Activated B cell treated with CpG ODN at 0.5 μM for 24 hours (primary cell): Measurements from ENCODE around the gene FUT1. TPM values are rescaled to one million over a fixed set of nuclear protein-coding genes. Genes with fewer than 3 reads are reported as not detected.

Experiments used
- ATAC-seq: fragments of 200-7000 bp; cut with Tn5 transposase; one replicate; pipeline ENCODE4 v1.10.0; 2021; ENCODE audit warnings: low read depth, mild to moderate bottlenecking, moderate library complexity
- CTCF ChIA-PET: fragments of 350-600 bp; sonication (Branson Sonifier 250); formaldehyde crosslinking; loops from one replicate; lab custom pipeline; 2021; ENCODE audit warnings: antibody characterized with exemption; lab: Charles Lee
- POLR2A ChIA-PET: fragments of 350-600 bp; sonication (Branson Sonifier 250); formaldehyde crosslinking; loops from one replicate; lab custom pipeline; 2021; ENCODE audit warnings: antibody characterized with exemption; lab: Charles Lee
- DNase-seq: peaks from one replicate; pipeline ENCODE4 v3.0.0; 2022
- H3K27ac Mint-ChIP-seq: one replicate; pipeline ENCODE4 v1.8.0; 2020; ENCODE audit warnings: mixed read lengths
- H3K27me3 Mint-ChIP-seq: one replicate; pipeline ENCODE4 v1.8.0; 2021; ENCODE audit warnings: mixed read lengths
- H3K36me3 Mint-ChIP-seq: one replicate; pipeline ENCODE4 v1.8.0; 2021; ENCODE audit warnings: low read depth, mixed read lengths
- H3K4me1 Mint-ChIP-seq: one replicate; pipeline ENCODE4 v1.8.0; 2021; ENCODE audit warnings: mixed read lengths
- H3K4me3 Mint-ChIP-seq: one replicate; pipeline ENCODE4 v1.8.0; 2020; ENCODE audit warnings: mild to moderate bottlenecking, mixed read lengths
- H3K9me3 Mint-ChIP-seq: one replicate; pipeline ENCODE4 v1.8.0; 2020; ENCODE audit warnings: mixed read lengths
- CTCF ChIP-seq: fragments of 200-600 bp; IDR thresholded peaks from one replicate; pipeline ENCODE4 v1.8.0; 2022; ENCODE audit warnings: antibody characterized with exemption, mild to moderate bottlenecking
- intact Hi-C: fragments of 100-400 bp; cut with micrococcal nuclease; formaldehyde crosslinking; loops from one replicate; pipeline ENCODE4 v1.15.1; 2024
- total RNA-seq: library from RNA; stranded (reverse); gene quantifications from 2 replicates; pipeline ENCODE4 v1.2.3, GENCODE V29; 2022

Gene FUT1
- total RNA-seq, 1 donor from 2014 or later, result not detected

GRCh38 chr19:48757089-48757675 is 4.7 kb upstream of the FUT1 start:
- intact Hi-C loops, result no loop called here
- POLR2A ChIA-PET, result no interaction called here
- Mint-ChIP-seq H3K27ac (no peak overlapping the region), H3K4me1 (peaks cover 10% of the 10 kb centered on the region), H3K4me3 (no peak overlapping the region), H3K27me3 (peaks cover 34% of the 10 kb centered on the region), H3K9me3 (no peaks in the 10 kb centered on the region), H3K36me3 (no peaks in the 10 kb centered on the region)
- TF ChIP-seq CTCF, result no peak
- no peak for ATAC-seq
- no peak for DNase-seq
- CTCF ChIA-PET, result no interaction called here

GRCh38 chr19:48756686-48757085 is 4.2 kb upstream of the FUT1 start:
- Mint-ChIP-seq H3K9me3 (no peaks in the 10 kb centered on the region), H3K27ac (no peak overlapping the region)
- intact Hi-C loops, result no loop called here

GRCh38 chr19:48756212-48756611 is 3.8 kb upstream of the FUT1 start:
- no peak for TF ChIP-seq CTCF
- intact Hi-C loops, result no loop called here
- Mint-ChIP-seq H3K27me3 (peaks cover 38% of the 10 kb centered on the region), H3K4me3 (no peak overlapping the region), H3K27ac (no peak overlapping the region), H3K4me1 (peaks cover 13% of the 10 kb centered on the region), H3K9me3 (no peaks in the 10 kb centered on the region), H3K36me3 (no peaks in the 10 kb centered on the region)
- ChIA-PET CTCF (no interaction called here), POLR2A (no interaction called here)
- DNase-seq (no peak), ATAC-seq (no peak)

More at GRCh38 chr19:48756686-48757085, 4.2 kb upstream of the FUT1 start:
- TF ChIP-seq CTCF, result no peak
- no peak for DNase-seq
- ATAC-seq, result no peak
- POLR2A ChIA-PET, result no interaction called here
- CTCF ChIA-PET, result no interaction called here
- no peak overlapping the region for H3K4me3 Mint-ChIP-seq
- H3K4me1 Mint-ChIP-seq, result peaks cover 13% of the 10 kb centered on the region
- H3K36me3 Mint-ChIP-seq, result no peaks in the 10 kb centered on the region
- peaks cover 36% of the 10 kb centered on the region for H3K27me3 Mint-ChIP-seq

- Mint-ChIP-seq H3K27ac (no peak overlapping the region), H3K27me3 (peaks cover 39% of the 10 kb centered on the region), H3K4me3 (no peak overlapping the region), H3K36me3 (no peaks in the 10 kb centered on the region), H3K4me1 (peaks cover 13% of the 10 kb centered on the region), H3K9me3 (no peaks in the 10 kb centered on the region)
- intact Hi-C loops, result no loop called here
- TF ChIP-seq CTCF, result no peak
- DNase-seq (no peak), ATAC-seq (no peak)
- POLR2A ChIA-PET, result no interaction called here
- CTCF ChIA-PET, result no interaction called here
Observed at GRCh38 chr19:48755787-48756186, 3.3 kb upstream of the FUT1 start.

GRCh38 chr19:48755084-48755641 is 2.7 kb upstream of the FUT1 start, which contains the start of gene FGF21:
TSS of gene FGF21 (plus strand) at chr19:48755524. CDS start at chr19:48756237, 713 bp downstream.
- Mint-ChIP-seq H3K27me3 (peaks cover 37% of the 10 kb centered on the region), H3K4me1 (peaks cover 9% of the 10 kb centered on the region), H3K4me3 (no peak within 1 kb of the TSS), H3K36me3 (no peaks in the 10 kb centered on the region), H3K9me3 (no peaks in the 10 kb centered on the region), H3K27ac (no peak within 1 kb of the TSS)
- ChIA-PET POLR2A (interaction anchor here (0.7 kb wide), 1 partner anchor 72 kb away, joined by 4 read pairs; no protein-coding TSS in a partner anchor), CTCF (no interaction called here)
- DNase-seq (no peak), ATAC-seq (no peak)
- intact Hi-C loops, result no loop called here
- no peak for TF ChIP-seq CTCF
